ENCODE data around the gene C3orf38. TPM values are rescaled to one million over a fixed set of nuclear protein-coding genes. Genes with fewer than 3 reads are reported as not detected.

The C3orf38 gene
- total RNA-seq, 2 experiments from 2014 or later = 32.6 to 36.5 TPM

Other genes starting within 250 kb of the C3orf38 start
- gene CGGBP1, start 91.0 kb upstream of the C3orf38 start, total RNA-seq = 100 to 1,000 TPM; 105 to 118 TPM
- 10 to 100 TPM; 26.5 to 27.4 TPM for gene ZNF654, start 90.7 kb upstream of the C3orf38 start, total RNA-seq